PC-9 (cell line): Measurements from ENCODE around the gene LCOR.

Source experiments
- CTCF ChIP-seq: fragments of 200-600 bp; sonication (generic); conservative IDR thresholded peaks from 2 replicates; pipeline ENCODE4 v1.6.1; 2017; ENCODE audit warnings: mixed run types, antibody characterized with exemption, mild to moderate bottlenecking, moderate library complexity
- EZH2 ChIP-seq: fragments of 200-600 bp; sonication (generic); IDR thresholded peaks from 2 replicates; pipeline ENCODE4 v1.8.0; 2017; ENCODE audit warnings: antibody characterized with exemption, low read depth

- TF ChIP-seq CTCF (no peak), EZH2 (no peak)
Measured at GRCh38 chr10:96820765-96821164, 11.3 kb upstream of the LCOR start.
